Endodermal cell (in vitro differentiated cells): ENCODE measurements around the gene RAB3D. TPM values are rescaled to one million over a fixed set of nuclear protein-coding genes. Genes with fewer than 3 reads are reported as not detected.

ENCODE experiments used
- DNase-seq: peaks from one replicate; pipeline ENCODE4 v3.0.0-alpha.2; 2017
- H3K27ac ChIP-seq: 2 replicates; pipeline ENCODE4 v1.5.1; 2013; ENCODE audit warnings: mild to moderate bottlenecking, low read depth, low read length, moderate library complexity
- H3K27me3 ChIP-seq: 2 replicates; pipeline ENCODE4 v1.6.1; 2013; ENCODE audit warnings: mild to moderate bottlenecking, low read length, moderate library complexity; ENCODE audit not compliant: insufficient read depth, control insufficient read depth, poor library complexity, severe bottlenecking
- H3K36me3 ChIP-seq: 2 replicates; pipeline ENCODE4 v1.7.0; 2013; ENCODE audit warnings: mild to moderate bottlenecking, low read length, moderate library complexity; ENCODE audit not compliant: control insufficient read depth, insufficient read depth
- H3K4me1 ChIP-seq: one replicate; pipeline ENCODE4 v1.7.0; 2013; ENCODE audit warnings: low read length; ENCODE audit not compliant: control insufficient read depth, insufficient read depth
- H3K4me3 ChIP-seq: 2 replicates; pipeline ENCODE4 v1.5.1; 2013; ENCODE audit warnings: mild to moderate bottlenecking, low read length, moderate library complexity
- H3K9ac ChIP-seq: 2 replicates; pipeline ENCODE4 v1.6.1; 2013; ENCODE audit warnings: mild to moderate bottlenecking, low read length, moderate library complexity; ENCODE audit not compliant: poor library complexity, severe bottlenecking; ENCODE audit errors: extremely low read depth
- H3K9me3 ChIP-seq: 2 replicates; pipeline ENCODE4 v1.6.1; 2013; ENCODE audit warnings: mild to moderate bottlenecking, low read length, moderate library complexity; ENCODE audit not compliant: control insufficient read depth
- H3K27ac Mint-ChIP-seq: 2 replicates; pipeline ENCODE4 v1.8.0; 2020; ENCODE audit warnings: mixed read lengths
- H3K27me3 Mint-ChIP-seq: 2 replicates; pipeline ENCODE4 v1.8.0; 2021; ENCODE audit warnings: mild to moderate bottlenecking, mixed read lengths; ENCODE audit not compliant: insufficient read depth
- H3K36me3 Mint-ChIP-seq: 2 replicates; pipeline ENCODE4 v1.8.0; 2020; ENCODE audit warnings: low read depth, mixed read lengths
- H3K4me1 Mint-ChIP-seq: 2 replicates; pipeline ENCODE4 v1.8.0; 2020; ENCODE audit warnings: mixed read lengths
- H3K4me3 Mint-ChIP-seq: 2 replicates; pipeline ENCODE4 v1.8.0; 2020; ENCODE audit warnings: mild to moderate bottlenecking, moderate library complexity, mixed read lengths
- H3K9me3 Mint-ChIP-seq: 2 replicates; pipeline ENCODE4 v1.8.0; 2020; ENCODE audit warnings: mild to moderate bottlenecking, mixed read lengths
- CTCF ChIP-seq: fragments of 200-600 bp; sonication (generic); conservative IDR thresholded peaks from 2 replicates; pipeline ENCODE4 v1.5.0; 2021; ENCODE audit warnings: antibody characterized with exemption, mild to moderate bottlenecking
- WGBS, 2 experiments: methylation state at CpG; one replicate each; pipeline versions ENCODE4 v1.1.5 to v1.1.7; 2013; ENCODE audit warnings: missing lambda C conversion rate in 2 of 2, mixed read lengths in 1 of 2; ENCODE audit not compliant: insufficient coverage in 1 of 2, insufficient read length in 1 of 2; 5-methylcytosine and 5-hydroxymethylcytosine counted together
- total RNA-seq, 2 donors: library from RNA; stranded (reverse); fragmentation: NEBNext Ultra II Directional in 1 of 2; extraction: Animal tissue kit (Norgen Biotek cat#: 25700) in 1 of 2; gene quantifications; 2 replicates in 1 of 2; 3 replicates in 1 of 2; pipeline ENCODE4 v1.2.1, GENCODE V29; 2021

RAB3D gene
- total RNA-seq, 2 donors from 2014 or later, result 37.2 to 43.2 TPM

- Histone ChIP-seq H3K9ac (no peak overlapping the region), H3K27me3 (no peaks in the 10 kb centered on the region), H3K4me1 (peaks cover 4% of the 10 kb centered on the region), H3K4me3 (no peak overlapping the region), H3K27ac (no peak overlapping the region), H3K9me3 (no peaks in the 10 kb centered on the region), H3K36me3 (peaks cover 20% of the 10 kb centered on the region)
- H3K27me3 Mint-ChIP-seq, result no peaks in the 10 kb centered on the region
- peaks cover 2% of the 10 kb centered on the region for H3K4me1 Mint-ChIP-seq
- H3K9me3 Mint-ChIP-seq, result no peaks in the 10 kb centered on the region
- peaks cover 26% of the 10 kb centered on the region for H3K36me3 Mint-ChIP-seq
- WGBS, 2 experiments, result 74 to 77% methylated on average over 2 to 8 of the region's 8 CpGs
- DNase-seq, result peak; percentile 89
- no peak overlapping the region for H3K4me3 Mint-ChIP-seq
- peak; percentile 80 for TF ChIP-seq CTCF
- H3K27ac Mint-ChIP-seq, result peak overlapping the region; percentile 55
Measured at GRCh38 chr19:11378319-11379189, 39.1 kb upstream of the RAB3D start.

DNA sequence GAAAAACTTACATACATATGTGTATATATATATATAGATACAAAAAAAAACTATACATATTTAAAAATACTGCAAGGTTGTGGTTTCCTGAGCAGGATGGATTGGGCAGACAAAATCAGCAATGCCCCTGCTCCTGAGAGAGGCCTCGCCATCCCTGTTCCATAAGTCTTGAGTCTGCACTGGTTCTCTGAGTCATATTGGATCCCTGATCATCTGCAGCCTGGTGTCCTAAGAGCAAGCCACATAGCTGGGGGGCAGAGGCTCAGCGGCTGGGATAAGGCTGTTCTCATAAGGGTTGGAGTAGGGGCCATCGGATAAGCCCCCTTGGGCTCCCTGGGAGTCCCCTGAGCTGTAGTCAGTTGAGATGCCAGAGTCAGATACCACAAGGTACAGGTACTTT lies 38.3 kb upstream of the RAB3D start:
- Mint-ChIP-seq H3K4me1 (peaks cover 2% of the 10 kb centered on the region), H3K4me3 (no peak overlapping the region), H3K27ac (no peak overlapping the region), H3K9me3 (no peaks in the 10 kb centered on the region), H3K36me3 (peaks cover 26% of the 10 kb centered on the region), H3K27me3 (no peaks in the 10 kb centered on the region)
- no peak overlapping the region for H3K4me3 ChIP-seq
- no peaks in the 10 kb centered on the region for H3K9me3 ChIP-seq
- H3K4me1 ChIP-seq, result peaks cover 4% of the 10 kb centered on the region
- DNase-seq, result no peak
- WGBS, 2 experiments, result 93 to 96% methylated on average over 3 of the region's 3 CpGs
- peaks cover 20% of the 10 kb centered on the region for H3K36me3 ChIP-seq
- H3K27me3 ChIP-seq, result no peaks in the 10 kb centered on the region
- H3K27ac ChIP-seq, result no peak overlapping the region
- no peak for TF ChIP-seq CTCF
- H3K9ac ChIP-seq, result no peak overlapping the region

DNA sequence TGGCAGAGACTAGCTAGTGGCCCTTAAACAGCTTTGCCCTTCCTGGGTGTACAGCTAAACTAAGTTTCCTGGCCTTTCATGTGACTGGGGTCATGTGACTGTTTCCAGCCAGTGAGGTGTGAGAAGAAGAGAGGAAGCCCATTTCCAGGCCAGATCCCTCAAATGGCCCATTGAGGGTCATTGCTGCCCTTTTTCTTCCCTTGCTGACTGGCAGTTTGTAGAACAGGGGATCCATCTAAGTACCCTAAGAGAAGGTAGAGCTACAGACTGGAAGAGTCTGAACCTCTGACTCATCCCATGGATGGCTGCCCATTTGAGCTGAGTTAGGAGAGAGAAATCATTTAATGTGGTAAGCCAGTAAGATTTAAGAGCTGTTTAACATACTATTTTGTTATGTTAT lies 37.8 kb upstream of the RAB3D start:
- Mint-ChIP-seq H3K9me3 (no peaks in the 10 kb centered on the region), H3K36me3 (peaks cover 26% of the 10 kb centered on the region), H3K4me3 (no peak overlapping the region), H3K27me3 (no peaks in the 10 kb centered on the region), H3K27ac (no peak overlapping the region), H3K4me1 (peaks cover 2% of the 10 kb centered on the region)
- Histone ChIP-seq H3K36me3 (peaks cover 20% of the 10 kb centered on the region), H3K4me1 (peaks cover 4% of the 10 kb centered on the region), H3K27ac (no peak overlapping the region), H3K9ac (no peak overlapping the region), H3K9me3 (no peaks in the 10 kb centered on the region), H3K4me3 (no peak overlapping the region), H3K27me3 (no peaks in the 10 kb centered on the region)
- DNase-seq, result no peak
- TF ChIP-seq CTCF, result no peak
